IMR-90 (cell line): ENCODE results near the gene SOWAHC. TPM values are rescaled to one million over a fixed set of nuclear protein-coding genes. Genes with fewer than 3 reads are reported as not detected.
A peak's percentile ranks its signal among the peaks of the same experiment; 100 is the strongest.

Source experiments
- ATAC-seq: fragments of 200-7000 bp; cut with Tn5 transposase; 2 replicates; pipeline ENCODE4 v1.9.1; 2020; ENCODE audit warnings: low read depth, mild to moderate bottlenecking, moderate library complexity
- BruUV-seq: library from RNA; stranded (reverse); fragments of 400-500 nt; replicated peaks from 2 replicates; lab custom pipeline; 2021; lab: Mats Ljungman, UMichigan
- CTCF ChIA-PET: fragments of 300-600 bp; formaldehyde crosslinking; extraction: SDS; loops from one replicate; lab custom pipeline; 2021; ENCODE audit warnings: antibody characterized with exemption; lab: Yijun Ruan, JAX
- POLR2A ChIA-PET: fragments of 300-600 bp; sonication (Branson Sonifier 250); formaldehyde crosslinking; loops from one replicate; lab custom pipeline; 2022; ENCODE audit warnings: antibody characterized with exemption; ENCODE audit not compliant: unreplicated experiment; lab: Charles Lee
- DNase-seq: peaks from one replicate; pipeline ENCODE4 v3.0.0; 2013
- H2AFZ ChIP-seq: replicated peaks from 2 replicates; pipeline ENCODE3; 2013; ENCODE audit warnings: low read length, mild to moderate bottlenecking; ENCODE audit not compliant: poor library complexity
- H2AK5ac ChIP-seq: 2 replicates; pipeline ENCODE4 v1.6.1; 2013; ENCODE audit warnings: low read depth, low read length, inconsistent platforms
- H2AK9ac ChIP-seq: replicated peaks from 2 replicates; pipeline ENCODE3; 2013; ENCODE audit warnings: mild to moderate bottlenecking, low read depth, low read length, moderate library complexity; ENCODE audit not compliant: poor library complexity
- H2BK120ac ChIP-seq: 2 replicates; pipeline ENCODE4 v1.6.1; 2013; ENCODE audit warnings: low read depth, low read length, inconsistent platforms
- H2BK15ac ChIP-seq: 3 replicates; pipeline ENCODE4 v1.6.1; 2013; ENCODE audit warnings: low read depth, low read length, inconsistent platforms
- H2BK20ac ChIP-seq: 2 replicates; pipeline ENCODE4 v1.6.1; 2013; ENCODE audit warnings: low read depth, mild to moderate bottlenecking, inconsistent platforms, low read length, moderate library complexity
- H2BK5ac ChIP-seq: 2 replicates; pipeline ENCODE4 v1.6.1; 2013; ENCODE audit warnings: mild to moderate bottlenecking, low read depth, low read length, inconsistent platforms; ENCODE audit not compliant: poor library complexity, severe bottlenecking
- H3K14ac ChIP-seq: replicated peaks from 2 replicates; pipeline ENCODE4 v1.6.1; 2013; ENCODE audit warnings: low read depth, low read length, inconsistent platforms
- H3K18ac ChIP-seq: 2 replicates; pipeline ENCODE4 v1.6.1; 2013; ENCODE audit warnings: low read depth, low read length, control low read depth
- H3K23ac ChIP-seq: 2 replicates; pipeline ENCODE4 v1.6.1; 2013; ENCODE audit warnings: low read depth, low read length, inconsistent platforms
- H3K27ac ChIP-seq: 2 replicates; pipeline ENCODE4 v1.5.1; 2013; ENCODE audit warnings: mild to moderate bottlenecking, control low read depth, low read length; ENCODE audit not compliant: insufficient read depth
- H3K27me3 ChIP-seq: 2 replicates; pipeline ENCODE4 v1.6.1; 2013; ENCODE audit warnings: low read length; ENCODE audit not compliant: control insufficient read depth, insufficient read depth
- H3K36me3 ChIP-seq: 2 replicates; pipeline ENCODE4 v1.6.1; 2013; ENCODE audit warnings: low read length, mixed read lengths; ENCODE audit not compliant: control insufficient read depth, insufficient read depth
- H3K4ac ChIP-seq: 2 replicates; pipeline ENCODE4 v1.6.1; 2013; ENCODE audit warnings: low read depth, low read length, inconsistent platforms
- H3K4me1 ChIP-seq: 2 replicates; pipeline ENCODE4 v1.6.1; 2013; ENCODE audit warnings: low read length, mixed read lengths; ENCODE audit not compliant: control insufficient read depth, insufficient read depth
- H3K4me2 ChIP-seq: 2 replicates; pipeline ENCODE4 v1.6.1; 2013; ENCODE audit warnings: low read depth, mild to moderate bottlenecking, control low read depth, low read length, moderate library complexity
- H3K4me3 ChIP-seq: 2 replicates; pipeline ENCODE4 v1.5.1; 2013; ENCODE audit warnings: low read depth, mild to moderate bottlenecking, control low read depth, low read length, moderate library complexity; ENCODE audit not compliant: insufficient read depth
- H3K56ac ChIP-seq: 2 replicates; pipeline ENCODE4 v1.6.1; 2013; ENCODE audit warnings: low read length, inconsistent platforms; ENCODE audit not compliant: insufficient read depth; ENCODE audit errors: extremely low read depth
- H3K79me1 ChIP-seq, 2 experiments: 2 replicates each; pipeline ENCODE4 v1.6.1; 2013; ENCODE audit warnings: low read length in 2 of 2, inconsistent platforms in 1 of 2, low read depth in 1 of 2
- H3K9ac ChIP-seq: 2 replicates; pipeline ENCODE4 v1.6.1; 2013; ENCODE audit warnings: low read depth, low read length, control low read depth
- H3K9me1 ChIP-seq: 2 replicates; pipeline ENCODE4 v1.6.1; 2013; ENCODE audit warnings: low read length, inconsistent platforms; ENCODE audit not compliant: insufficient read depth
- H3K9me3 ChIP-seq: 2 replicates; pipeline ENCODE4 v1.6.1; 2013; ENCODE audit warnings: low read length; ENCODE audit not compliant: control insufficient read depth, insufficient read depth
- H4K20me1 ChIP-seq: 2 replicates; pipeline ENCODE4 v1.6.1; 2013; ENCODE audit warnings: low read length, inconsistent platforms; ENCODE audit not compliant: insufficient read depth
- H4K5ac ChIP-seq: 2 replicates; pipeline ENCODE4 v1.6.1; 2013; ENCODE audit warnings: mild to moderate bottlenecking, low read depth, low read length, control low read depth
- H4K8ac ChIP-seq, 2 experiments: 2 replicates each; pipeline ENCODE4 v1.6.1; 2013; ENCODE audit warnings: low read depth in 2 of 2, low read length in 2 of 2, control low read depth in 1 of 2, inconsistent platforms in 1 of 2
- H4K91ac ChIP-seq: 2 replicates; pipeline ENCODE4 v1.6.1; 2013; ENCODE audit warnings: low read depth, low read length, inconsistent platforms; ENCODE audit not compliant: insufficient read depth
- BHLHE40 ChIP-seq: fragments of 150-350 bp; IDR thresholded peaks from 2 replicates; pipeline ENCODE4 v1.6.1; 2016; ENCODE audit warnings: mild to moderate bottlenecking, low read depth, low read length
- CEBPB ChIP-seq: IDR thresholded peaks from 2 replicates; pipeline ENCODE4 v1.6.1; 2012; ENCODE audit warnings: low read depth, low read length, improper control_type of control experiment
- CHD1 ChIP-seq: IDR thresholded peaks from 2 replicates; pipeline ENCODE4 v1.6.1; 2012; ENCODE audit warnings: low read depth, low read length, improper control_type of control experiment
- FOS ChIP-seq: fragments of 150-350 bp; IDR thresholded peaks from 2 replicates; pipeline ENCODE4 v1.6.1; 2016; ENCODE audit warnings: low read depth, low read length
- MAZ ChIP-seq: IDR thresholded peaks from 2 replicates; pipeline ENCODE4 v1.6.1; 2012; ENCODE audit warnings: low read depth, mild to moderate bottlenecking, low read length, improper control_type of control experiment, moderate library complexity, borderline replicate concordance
- NFE2L2 ChIP-seq: fragments of 150-350 bp; IDR thresholded peaks from 2 replicates; pipeline ENCODE4 v1.6.1; 2016; ENCODE audit warnings: low read depth, mild to moderate bottlenecking, low read length
- POLR2A ChIP-seq: IDR thresholded peaks from 2 replicates; pipeline ENCODE4 v1.6.1; 2012; ENCODE audit warnings: mild to moderate bottlenecking, low read depth, low read length
- RAD21 ChIP-seq: IDR thresholded peaks from 2 replicates; pipeline ENCODE4 v1.6.1; 2012; ENCODE audit warnings: low read length, improper control_type of control experiment
- RCOR1 ChIP-seq: IDR thresholded peaks from 2 replicates; pipeline ENCODE4 v1.6.1; 2012; ENCODE audit warnings: mild to moderate bottlenecking, low read length, improper control_type of control experiment; ENCODE audit not compliant: insufficient replicate concordance
- RFX5 ChIP-seq: IDR thresholded peaks from 2 replicates; pipeline ENCODE4 v1.8.0; 2012; ENCODE audit warnings: low read depth, mild to moderate bottlenecking, low read length, moderate library complexity
- SMC3 ChIP-seq: fragments of 150-350 bp; IDR thresholded peaks from 2 replicates; pipeline ENCODE4 v1.6.1; 2016; ENCODE audit warnings: low read depth, mild to moderate bottlenecking, antibody characterized with exemption, low read length, moderate library complexity
- WGBS, 2 experiments: methylation state at CpG; one replicate each; pipeline versions ENCODE4 v1.1.5 to v1.1.7; 2013; ENCODE audit warnings: missing lambda C conversion rate in 2 of 2; ENCODE audit not compliant: insufficient read length in 1 of 2; ENCODE audit errors: extremely low coverage in 2 of 2; 5-methylcytosine and 5-hydroxymethylcytosine counted together
- dilution Hi-C: fragments of 300-500 bp; cut with HindIII; formaldehyde crosslinking; loops from one replicate; pipeline ENCODE4 v1.14.3; 2018; ENCODE audit warnings: low sequenced_read_pairs; ENCODE audit not compliant: unreplicated experiment
- in situ Hi-C: fragments of 300-500 bp; cut with MboI; formaldehyde crosslinking; loops from 3 replicates; pipeline ENCODE4 v1.14.3; 2019; ENCODE audit warnings: low sequenced_read_pairs, inconsistent platforms, mixed read lengths
- intact Hi-C: fragments of 100-400 bp; cut with micrococcal nuclease; formaldehyde crosslinking; loops from 2 replicates; pipeline ENCODE4 v1.10.0; 2022
- polyA plus RNA-seq, 3 experiments: library from polyadenylated mRNA; depleted of rRNA; stranded (reverse); fragments of >200 nt; gene quantifications; 2 replicates each; pipeline ENCODE4 v1.2.3, GENCODE V29; 2012; ENCODE audit warnings: low replicate concordance in 1 of 3
- total RNA-seq: library from RNA; depleted of rRNA; stranded (reverse); fragments of >200 nt; gene quantifications from 2 replicates; pipeline ENCODE4 v1.2.3, GENCODE V29; 2012
- TF ChIP-seq, protein P1 (sequence below): fragments of 150-350 bp; IDR thresholded peaks from 2 replicates; pipeline ENCODE4 v1.6.1; 2017; ENCODE audit warnings: mild to moderate bottlenecking, antibody characterized with exemption, low read length, low read depth
- TF ChIP-seq, protein P2 (sequence below): conservative IDR thresholded peaks from 2 replicates; pipeline ENCODE4 v1.5.1; 2012; ENCODE audit warnings: mild to moderate bottlenecking, low read depth, low read length, improper control_type of control experiment

SOWAHC gene
- total and polyA plus RNA-seq, 2 of the 4 experiments (the other 2 are of a cell fraction) = 3.2 to 4.8 TPM

DNA sequence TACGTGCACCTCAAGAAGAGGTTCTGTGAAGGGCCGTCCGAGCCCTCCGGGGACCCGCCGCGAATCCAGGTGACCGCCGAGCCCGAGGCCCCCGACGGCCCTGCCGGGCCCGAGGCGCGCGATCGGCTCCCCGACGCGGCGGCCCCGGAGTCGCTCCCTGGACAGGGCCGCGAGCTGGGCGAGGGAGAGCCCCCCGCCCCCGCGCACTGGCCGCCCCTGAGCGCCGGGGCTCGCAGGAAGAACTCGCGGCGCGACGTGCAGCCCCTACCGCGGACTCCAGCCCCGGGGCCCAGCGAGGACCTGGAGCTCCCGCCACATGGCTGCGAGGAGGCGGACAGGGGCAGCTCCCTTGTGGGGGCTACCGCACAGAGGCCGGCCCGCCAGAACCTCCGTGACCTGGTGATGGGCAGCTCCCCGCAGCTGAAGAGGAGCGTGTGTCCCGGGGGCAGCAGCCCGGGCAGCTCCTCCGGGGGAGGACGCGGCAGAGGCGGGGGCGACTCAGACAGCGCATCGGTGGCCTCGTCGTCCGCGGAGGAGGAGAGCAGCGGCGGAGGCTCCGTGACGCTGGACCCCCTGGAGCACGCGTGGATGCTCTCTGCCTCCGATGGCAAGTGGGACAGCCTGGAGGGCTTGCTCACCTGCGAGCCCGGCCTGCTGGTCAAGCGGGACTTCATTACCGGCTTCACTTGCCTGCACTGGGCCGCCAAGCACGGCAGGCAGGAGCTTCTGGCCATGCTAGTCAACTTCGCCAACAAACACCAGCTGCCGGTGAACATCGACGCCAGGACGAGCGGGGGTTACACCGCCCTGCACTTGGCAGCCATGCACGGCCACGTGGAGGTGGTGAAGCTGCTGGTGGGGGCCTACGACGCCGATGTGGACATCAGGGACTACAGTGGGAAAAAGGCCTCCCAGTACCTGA, 812 bp downstream of the SOWAHC start:
- DNase-seq (no peak), ATAC-seq (no peak)
- Histone ChIP-seq H3K27me3 (no peaks in the 10 kb centered on the region), H2BK20ac (no peak overlapping the region), H3K9me1 (peaks cover 7% of the 10 kb centered on the region; the same call in 1 of the 2 replicates), H3K9me3 (no peaks in the 10 kb centered on the region), H3K9ac (peak overlapping the region; percentile 62; the same call in 1 of the 2 replicates), H4K91ac (no peak overlapping the region; the same call in 1 of the 2 replicates), H3K4me3 (peak overlapping the region; percentile 96), H3K4ac (no peak overlapping the region), H2AK5ac (peak overlapping the region; percentile 17; the same call in 1 of the 2 replicates), H2AFZ (peak overlapping the region; percentile 85), H2BK120ac (no peak overlapping the region), H3K23ac (peak overlapping the region; percentile 73), H3K4me1 (peaks cover 18% of the 10 kb centered on the region), H3K18ac (no peak overlapping the region), H3K14ac (peak overlapping the region; percentile 86), H3K36me3 (no peaks in the 10 kb centered on the region), H3K79me1 (peaks cover 5 to 39% of the 10 kb centered on the region in 2 experiments; a peak in 3 of 4 replicates), H3K4me2 (peak overlapping the region; percentile 91), H4K5ac (no peak overlapping the region), H2BK15ac (no peak overlapping the region), H2AK9ac (peak overlapping the region; percentile 65), H4K8ac (peak overlapping the region in 1 of 2 experiments; percentile 40; a peak in 1 of 4 replicates), H4K20me1 (peaks cover 10% of the 10 kb centered on the region; the same call in 1 of the 2 replicates), H3K27ac (peak overlapping the region; percentile 48; the same call in 1 of the 2 replicates), H3K56ac (no peak overlapping the region), H2BK5ac (peak overlapping the region; percentile 46)
- ChIA-PET CTCF (interaction anchor here (1.0 to 1.9 kb wide), 3 partner anchors 42 to 69 kb away, joined by 3 to 8 read pairs (median 3); no protein-coding TSS in a partner anchor), POLR2A (interaction anchor here (0.5 kb wide), 1 partner anchor 59 kb away, joined by 3 read pairs; no protein-coding TSS in a partner anchor)
- intact Hi-C loops (loop anchor here (5.0 kb wide), 1 partner anchor 53 kb away; no protein-coding TSS in a partner anchor), dilution Hi-C loops (no loop called here), in situ Hi-C loops (loop anchor here (5.0 kb wide), 1 partner anchor 43 kb away; no protein-coding TSS in a partner anchor)
- WGBS, 2 experiments = 3% methylated on average over 33 of the region's 90 CpGs; no CpG with 5 or more reads in 1 of the 2 experiments
- BruUV-seq = no TSS peak
- no peak for TF ChIP-seq CEBPB
- no peak for TF ChIP-seq POLR2A
- TF ChIP-seq RFX5 = no peak
- no peak for TF ChIP-seq SMC3
- no peak for TF ChIP-seq NFE2L2
- TF ChIP-seq FOS = no peak
- TF ChIP-seq, protein P1, sequence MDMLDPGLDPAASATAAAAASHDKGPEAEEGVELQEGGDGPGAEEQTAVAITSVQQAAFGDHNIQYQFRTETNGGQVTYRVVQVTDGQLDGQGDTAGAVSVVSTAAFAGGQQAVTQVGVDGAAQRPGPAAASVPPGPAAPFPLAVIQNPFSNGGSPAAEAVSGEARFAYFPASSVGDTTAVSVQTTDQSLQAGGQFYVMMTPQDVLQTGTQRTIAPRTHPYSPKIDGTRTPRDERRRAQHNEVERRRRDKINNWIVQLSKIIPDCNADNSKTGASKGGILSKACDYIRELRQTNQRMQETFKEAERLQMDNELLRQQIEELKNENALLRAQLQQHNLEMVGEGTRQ = no peak
- no peak for TF ChIP-seq BHLHE40
- TF ChIP-seq CHD1 = no peak
- TF ChIP-seq RCOR1 = no peak
- TF ChIP-seq, protein P2, sequence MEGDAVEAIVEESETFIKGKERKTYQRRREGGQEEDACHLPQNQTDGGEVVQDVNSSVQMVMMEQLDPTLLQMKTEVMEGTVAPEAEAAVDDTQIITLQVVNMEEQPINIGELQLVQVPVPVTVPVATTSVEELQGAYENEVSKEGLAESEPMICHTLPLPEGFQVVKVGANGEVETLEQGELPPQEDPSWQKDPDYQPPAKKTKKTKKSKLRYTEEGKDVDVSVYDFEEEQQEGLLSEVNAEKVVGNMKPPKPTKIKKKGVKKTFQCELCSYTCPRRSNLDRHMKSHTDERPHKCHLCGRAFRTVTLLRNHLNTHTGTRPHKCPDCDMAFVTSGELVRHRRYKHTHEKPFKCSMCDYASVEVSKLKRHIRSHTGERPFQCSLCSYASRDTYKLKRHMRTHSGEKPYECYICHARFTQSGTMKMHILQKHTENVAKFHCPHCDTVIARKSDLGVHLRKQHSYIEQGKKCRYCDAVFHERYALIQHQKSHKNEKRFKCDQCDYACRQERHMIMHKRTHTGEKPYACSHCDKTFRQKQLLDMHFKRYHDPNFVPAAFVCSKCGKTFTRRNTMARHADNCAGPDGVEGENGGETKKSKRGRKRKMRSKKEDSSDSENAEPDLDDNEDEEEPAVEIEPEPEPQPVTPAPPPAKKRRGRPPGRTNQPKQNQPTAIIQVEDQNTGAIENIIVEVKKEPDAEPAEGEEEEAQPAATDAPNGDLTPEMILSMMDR = no peak
- no peak for TF ChIP-seq RAD21
- no peak for TF ChIP-seq MAZ
